K562 (cell line): ENCODE results near the gene STMN3. TPM values are rescaled to one million over a fixed set of nuclear protein-coding genes. Genes with fewer than 3 reads are reported as not detected.

Experiments
- ARID3B ChIP-seq: fragments of 250-450 bp; sonication (Bioruptor Pico); IDR thresholded peaks from 2 replicates; pipeline ENCODE4 v1.4.0; 2020; ENCODE audit warnings: borderline replicate concordance
- BACH1 ChIP-seq: fragments of 200-800 bp; sonication (Bioruptor generic); IDR thresholded peaks from 2 replicates; pipeline ENCODE4 v1.6.1; 2016; ENCODE audit warnings: missing genetic modification characterization, missing compliant biosample characterization
- CBFA2T3 ChIP-seq: fragments of 450-650 bp; IDR thresholded peaks from 2 replicates; pipeline ENCODE4 v1.6.1; 2017
- DACH1 ChIP-seq: fragments of 450-650 bp; IDR thresholded peaks from 2 replicates; pipeline ENCODE4 v1.6.1; 2018; ENCODE audit not compliant: partially characterized antibody
- FUS ChIP-seq: fragments of 200-400 bp; formaldehyde crosslinking; optimal IDR thresholded peaks from 2 replicates; pipeline ENCODE3; 2017; ENCODE audit warnings: low read depth, low read length
- HMGN3 ChIP-seq: IDR thresholded peaks from 2 replicates; pipeline ENCODE4 v1.6.1; 2011; ENCODE audit warnings: borderline replicate concordance, low read depth, mild to moderate bottlenecking, mixed read lengths, low read length; ENCODE audit not compliant: insufficient read length; ENCODE audit errors: extremely low read depth
- HNRNPH1 ChIP-seq: fragments of 200-400 bp; formaldehyde crosslinking; optimal IDR thresholded peaks from 2 replicates; pipeline ENCODE3; 2017; ENCODE audit warnings: low read depth, mild to moderate bottlenecking, low read length, moderate library complexity
- HNRNPK ChIP-seq: fragments of 200-400 bp; formaldehyde crosslinking; IDR thresholded peaks from one replicate; pipeline ENCODE4 v1.6.1; 2018; ENCODE audit warnings: mild to moderate bottlenecking, low read depth, low read length; ENCODE audit not compliant: poor library complexity, severe bottlenecking
- HNRNPL ChIP-seq: fragments of 200-400 bp; formaldehyde crosslinking; IDR thresholded peaks from 2 replicates; pipeline ENCODE4 v1.6.1; 2017; ENCODE audit warnings: low read depth, mild to moderate bottlenecking, low read length
- HNRNPLL ChIP-seq: fragments of 200-400 bp; formaldehyde crosslinking; IDR thresholded peaks from 2 replicates; pipeline ENCODE4 v1.6.1; 2017; ENCODE audit warnings: low read length, low read depth, mild to moderate bottlenecking; ENCODE audit not compliant: poor library complexity, severe bottlenecking
- HSF4 ChIP-seq: fragments of 250-450 bp; sonication (Bioruptor Pico); IDR thresholded peaks from 2 replicates; pipeline ENCODE4 v2.1.2; 2022; ENCODE audit warnings: mild to moderate bottlenecking, moderate library complexity, borderline replicate concordance
- KLF1 ChIP-seq: fragments of 450-650 bp; IDR thresholded peaks from 2 replicates; pipeline ENCODE4 v1.6.1; 2016; ENCODE audit warnings: missing genetic modification characterization, missing compliant biosample characterization
- LCOR ChIP-seq: sonication (generic); formaldehyde crosslinking; IDR thresholded peaks from 2 replicates; pipeline ENCODE4 v1.8.0; 2022; ENCODE audit warnings: mild to moderate bottlenecking, missing genetic modification reagents
- RB1 ChIP-seq: fragments of 450-650 bp; IDR thresholded peaks from 2 replicates; pipeline ENCODE4 v1.6.1; 2017; ENCODE audit warnings: low read depth, mild to moderate bottlenecking
- RBM14 ChIP-seq: fragments of 200-400 bp; formaldehyde crosslinking; IDR thresholded peaks from 2 replicates; pipeline ENCODE4 v1.6.1; 2018; ENCODE audit warnings: low read depth, mild to moderate bottlenecking, low read length, moderate library complexity, borderline replicate concordance; ENCODE audit not compliant: insufficient read depth
- SFPQ ChIP-seq: fragments of 200-400 bp; formaldehyde crosslinking; IDR thresholded peaks from 2 replicates; pipeline ENCODE4 v1.6.1; 2017; ENCODE audit warnings: mild to moderate bottlenecking, low read depth, low read length, moderate library complexity
- SRSF1 ChIP-seq: fragments of 200-400 bp; formaldehyde crosslinking; IDR thresholded peaks from 2 replicates; pipeline ENCODE4 v1.6.1; 2017; ENCODE audit warnings: mild to moderate bottlenecking, low read depth, low read length, moderate library complexity
- U2AF1 ChIP-seq: fragments of 200-400 bp; formaldehyde crosslinking; optimal IDR thresholded peaks from 2 replicates; pipeline ENCODE3; 2017; ENCODE audit warnings: mild to moderate bottlenecking, low read depth, low read length, moderate library complexity
- ZBTB2 ChIP-seq: fragments of 450-650 bp; IDR thresholded peaks from 2 replicates; pipeline ENCODE4 v1.6.1; 2016; ENCODE audit warnings: antibody characterized with exemption
- ZBTB33 ChIP-seq: sonication (generic); formaldehyde crosslinking; IDR thresholded peaks from 2 replicates; pipeline ENCODE4 v1.8.1; 2023; ENCODE audit warnings: mild to moderate bottlenecking, missing genetic modification reagents
- ZNF354B ChIP-seq: fragments of 250-450 bp; sonication (Bioruptor Pico); IDR thresholded peaks from 2 replicates; pipeline ENCODE4 v1.4.0; 2020
- polyA plus RNA-seq, 8 experiments: library from polyadenylated mRNA; depleted of rRNA in 4 of 8; stranded (reverse) in 5 of 8; unstranded in 3 of 8; fragments of >200 nt; fragmentation: Nextera tagmentation in 2 of 8; fragmentation: Illumina TruSeq in 1 of 8; extraction: Ambion mirVana in 2 of 8; extraction: Trizol in 1 of 8; gene quantifications; 2 replicates each; pipeline versions ENCODE4 v1.2.1 to v1.2.3, GENCODE V29; 2011 to 2014; ENCODE audit warnings: inconsistent platforms in 1 of 8, missing spikeins in 1 of 8
- total RNA-seq, 7 experiments: library from RNA; depleted of rRNA in 6 of 7; stranded (reverse); fragments of >200 nt in 6 of 7; fragmentation: Illumina TruSeq in 2 of 7; extraction: Trizol in 2 of 7; gene quantifications; 2 replicates each; pipeline versions ENCODE4 v1.2.1 to v1.2.3, GENCODE V29; 2011 to 2021; ENCODE audit warnings: low replicate concordance in 1 of 7

STMN3 gene
- total and polyA plus RNA-seq, 9 of the 15 experiments (the other 6 are each of a cell fraction or from before 2014, with no cell fraction given) = 0.70 to 65.6 (median 29.4) TPM

GRCh38 chr20:63696628-63697356 lies 43.6 kb upstream of the STMN3 start, which contains the start of gene TNFRSF6B (continued):
- TF ChIP-seq LCOR (CRISPR knock-in tag) (0 out of 2 replicates have a peak, but pooled peaks have one; percentile 31), HSF4 (CRISPR knock-in tag) (no peak), DACH1 (no peak), KLF1 (no peak), SFPQ (peak; percentile 43; the same call in 1 of the 2 replicates), RBM14 (0 out of 2 replicates have a peak, but pooled peaks have one; percentile 24), FUS (peak; percentile 94), HNRNPL (peak; percentile 95; the same call in 1 of the 2 replicates), HNRNPLL (no peak), SRSF1 (peak; percentile 58; the same call in 1 of the 2 replicates), HMGN3 (peak; percentile 46), BACH1 (tag) (no peak), ZBTB2 (no peak), RB1 (no peak), U2AF1 (peak; percentile 67), HNRNPH1 (peak; percentile 70), ZNF354B (CRISPR knock-in tag) (no peak), ZBTB33 (peak; percentile 96), CBFA2T3 (no peak), ARID3B (CRISPR knock-in tag) (no peak), HNRNPK (peak; percentile 34)
